Measurements from ENCODE around the gene ACTA1. TPM values are rescaled to one million over a fixed set of nuclear protein-coding genes. Genes with fewer than 3 reads are reported as not detected.

The ACTA1 gene
- polyA plus RNA-seq, 1 donor (not counting 4 experiments of a cell fraction or from before 2014, with no cell fraction given): 0.05 TPM

DNA sequence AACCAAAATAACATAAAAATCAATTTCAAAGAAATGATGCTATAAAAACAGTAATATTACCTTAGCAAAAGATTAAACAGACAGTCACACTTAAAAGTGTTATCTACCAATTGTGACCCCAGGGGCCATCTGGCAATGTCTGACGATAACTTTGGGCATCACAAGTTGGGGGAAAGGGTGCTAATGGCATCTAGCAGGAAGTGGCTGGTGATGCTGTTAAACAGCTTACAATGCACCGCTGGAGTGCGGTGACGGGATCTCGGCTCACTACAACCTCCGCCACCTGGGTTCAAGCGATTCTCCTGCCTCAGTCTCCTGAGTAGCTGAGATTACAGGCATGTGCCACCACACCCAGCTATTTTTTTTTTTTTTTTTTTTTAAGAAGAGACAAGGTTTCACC, 46.6 kb upstream of the ACTA1 start:
- Histone ChIP-seq H3K36me3 (ENCODE audit: control insufficient read depth in 2 of 2, extremely low read depth in 1 of 2, insufficient read depth in 2 of 2, low read length in 2 of 2) (peaks cover 16 to 17% of the 10 kb centered on the region in 2 experiments), H3K9me3 (ENCODE audit: control insufficient read depth, low read depth, low read length) (no peaks in the 10 kb centered on the region)
- TF ChIP-seq, protein P1, sequence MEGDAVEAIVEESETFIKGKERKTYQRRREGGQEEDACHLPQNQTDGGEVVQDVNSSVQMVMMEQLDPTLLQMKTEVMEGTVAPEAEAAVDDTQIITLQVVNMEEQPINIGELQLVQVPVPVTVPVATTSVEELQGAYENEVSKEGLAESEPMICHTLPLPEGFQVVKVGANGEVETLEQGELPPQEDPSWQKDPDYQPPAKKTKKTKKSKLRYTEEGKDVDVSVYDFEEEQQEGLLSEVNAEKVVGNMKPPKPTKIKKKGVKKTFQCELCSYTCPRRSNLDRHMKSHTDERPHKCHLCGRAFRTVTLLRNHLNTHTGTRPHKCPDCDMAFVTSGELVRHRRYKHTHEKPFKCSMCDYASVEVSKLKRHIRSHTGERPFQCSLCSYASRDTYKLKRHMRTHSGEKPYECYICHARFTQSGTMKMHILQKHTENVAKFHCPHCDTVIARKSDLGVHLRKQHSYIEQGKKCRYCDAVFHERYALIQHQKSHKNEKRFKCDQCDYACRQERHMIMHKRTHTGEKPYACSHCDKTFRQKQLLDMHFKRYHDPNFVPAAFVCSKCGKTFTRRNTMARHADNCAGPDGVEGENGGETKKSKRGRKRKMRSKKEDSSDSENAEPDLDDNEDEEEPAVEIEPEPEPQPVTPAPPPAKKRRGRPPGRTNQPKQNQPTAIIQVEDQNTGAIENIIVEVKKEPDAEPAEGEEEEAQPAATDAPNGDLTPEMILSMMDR (optimal IDR thresholded peaks at IDR 0.05 in 1 of 3, IDR thresholded peaks at IDR 0.05 in 1 of 3, conservative IDR thresholded peaks at IDR 0.05 in 1 of 3; ENCODE audit: extremely low read depth in 1 of 3, insufficient read depth in 2 of 3, low read length in 3 of 3): no peak
- TF ChIP-seq EZH2 (IDR thresholded peaks at IDR 0.05; ENCODE audit: low read length): no peak

DNA sequence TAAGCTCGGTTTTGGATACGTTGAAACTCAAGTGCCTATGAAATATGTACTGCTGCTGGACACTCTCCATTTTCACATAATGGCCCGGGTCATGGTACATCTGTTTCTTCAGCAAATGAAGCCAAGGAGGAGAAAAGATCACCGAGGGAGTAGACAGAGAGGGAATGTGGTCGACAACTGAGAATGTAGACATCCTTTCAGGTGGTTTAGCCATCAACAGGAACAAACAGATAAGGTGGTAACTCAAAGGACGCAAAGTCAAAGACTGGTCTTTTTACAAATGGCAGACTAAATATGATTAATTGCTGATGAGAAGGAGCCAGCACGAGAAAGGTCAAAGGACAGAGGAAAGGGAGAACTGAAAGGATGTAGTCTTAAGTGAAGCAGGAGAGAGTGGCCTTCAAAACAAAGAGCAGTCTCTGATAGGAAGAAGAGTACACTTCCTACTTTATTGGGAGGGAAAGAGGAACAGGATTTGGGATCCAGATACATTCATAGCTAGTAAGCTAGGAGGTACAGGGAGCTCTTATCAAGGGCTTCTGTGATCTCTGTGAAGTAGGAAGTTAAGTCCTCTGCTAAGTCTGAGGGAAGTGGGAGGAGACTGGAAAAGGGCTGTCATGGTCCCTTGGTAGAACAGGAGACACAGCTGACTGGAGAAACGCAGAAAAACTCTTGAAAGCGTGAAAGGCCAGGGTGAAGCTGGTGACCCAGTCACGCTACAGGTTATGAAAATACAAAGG, 45.9 kb upstream of the ACTA1 start:
- H4K20me1 ChIP-seq (ENCODE audit: control insufficient read depth, extremely low read depth, insufficient read depth, low read length): no peaks in the 10 kb centered on the region
- DNase-seq (ENCODE audit: low read depth, low spot score) (no peak), FAIRE-seq (peak; percentile 5)
- no peak overlapping the region for H2AFZ ChIP-seq (ENCODE audit: control insufficient read depth, low read length)
- TF ChIP-seq, protein P1 (optimal IDR thresholded peaks at IDR 0.05 in 1 of 3, IDR thresholded peaks at IDR 0.05 in 1 of 3, conservative IDR thresholded peaks at IDR 0.05 in 1 of 3; ENCODE audit: extremely low read depth in 1 of 3, insufficient read depth in 2 of 3, low read length in 3 of 3): no peak
- TF ChIP-seq EZH2 (IDR thresholded peaks at IDR 0.05; ENCODE audit: low read length): no peak
- H3K9me3 ChIP-seq (ENCODE audit: control insufficient read depth, low read depth, low read length): no peaks in the 10 kb centered on the region
- no peaks in the 10 kb centered on the region for H3K27me3 ChIP-seq (ENCODE audit: control insufficient read depth, extremely low read depth, insufficient read depth, low read length)
- no peaks in the 10 kb centered on the region for H3K79me2 ChIP-seq (ENCODE audit: control insufficient read depth, insufficient read depth, low read length)
- peaks cover 16 to 19% of the 10 kb centered on the region in 2 experiments for H3K36me3 ChIP-seq (ENCODE audit: control insufficient read depth in 2 of 2, extremely low read depth in 1 of 2, insufficient read depth in 2 of 2, low read length in 2 of 2)
- no peak overlapping the region for H3K4me3 ChIP-seq (ENCODE audit: control insufficient read depth in 2 of 3, extremely low read depth in 1 of 3, insufficient read depth in 2 of 3, low read depth in 1 of 3, low read length in 3 of 3)
- H3K9ac ChIP-seq (ENCODE audit: control insufficient read depth, extremely low read depth, insufficient read depth, low read length): no peak overlapping the region
- no peaks in the 10 kb centered on the region for H3K4me1 ChIP-seq (ENCODE audit: control insufficient read depth, extremely low read depth, insufficient read depth, low read length)
- H3K27ac ChIP-seq (ENCODE audit: control insufficient read depth, insufficient read depth, low read length): no peak overlapping the region
- H3K9me1 ChIP-seq (ENCODE audit: control insufficient read depth, extremely low read depth, insufficient read depth, low read length): no peaks in the 10 kb centered on the region
- no peak overlapping the region for H3K4me2 ChIP-seq (ENCODE audit: control insufficient read depth, extremely low read depth, insufficient read depth, low read depth, low read length)
- dilution Hi-C loops (cut with MboI; ENCODE audit: extremely low pct_ligation_motif_present, low sequenced_read_pairs): no loop called here

More for the DNA sequence above, 46.6 kb upstream of the ACTA1 start:
- FAIRE-seq (no peak), DNase-seq (ENCODE audit: low read depth, low spot score) (no peak)
- H3K4me2 ChIP-seq (ENCODE audit: control insufficient read depth, extremely low read depth, insufficient read depth, low read depth, low read length): no peak overlapping the region
- no peak overlapping the region for H2AFZ ChIP-seq (ENCODE audit: control insufficient read depth, low read length)
- no peaks in the 10 kb centered on the region for H3K27me3 ChIP-seq (ENCODE audit: control insufficient read depth, extremely low read depth, insufficient read depth, low read length)
- no peak overlapping the region for H3K9ac ChIP-seq (ENCODE audit: control insufficient read depth, extremely low read depth, insufficient read depth, low read length)
- H4K20me1 ChIP-seq (ENCODE audit: control insufficient read depth, extremely low read depth, insufficient read depth, low read length): no peaks in the 10 kb centered on the region
- no peaks in the 10 kb centered on the region for H3K79me2 ChIP-seq (ENCODE audit: control insufficient read depth, insufficient read depth, low read length)
- no peaks in the 10 kb centered on the region for H3K4me1 ChIP-seq (ENCODE audit: control insufficient read depth, extremely low read depth, insufficient read depth, low read length)
- no peak overlapping the region for H3K27ac ChIP-seq (ENCODE audit: control insufficient read depth, insufficient read depth, low read length)
- dilution Hi-C loops (cut with MboI; ENCODE audit: extremely low pct_ligation_motif_present, low sequenced_read_pairs): no loop called here
- H3K4me3 ChIP-seq (ENCODE audit: control insufficient read depth in 2 of 3, extremely low read depth in 1 of 3, insufficient read depth in 2 of 3, low read depth in 1 of 3, low read length in 3 of 3): no peak overlapping the region
- no peaks in the 10 kb centered on the region for H3K9me1 ChIP-seq (ENCODE audit: control insufficient read depth, extremely low read depth, insufficient read depth, low read length)
